Stimulated activated CD8-positive, alpha-beta memory T cell treated with anti-CD3 and anti-CD28 coated beads, Interleukin-4, amount 100 ng/mL, for 48 hours (primary cell): ENCODE data around the gene TRMT6.

Source experiments
- DNase-seq: peaks from one replicate; pipeline ENCODE4 v3.0.0-alpha.2; 2020

The TRMT6 gene, protein sequence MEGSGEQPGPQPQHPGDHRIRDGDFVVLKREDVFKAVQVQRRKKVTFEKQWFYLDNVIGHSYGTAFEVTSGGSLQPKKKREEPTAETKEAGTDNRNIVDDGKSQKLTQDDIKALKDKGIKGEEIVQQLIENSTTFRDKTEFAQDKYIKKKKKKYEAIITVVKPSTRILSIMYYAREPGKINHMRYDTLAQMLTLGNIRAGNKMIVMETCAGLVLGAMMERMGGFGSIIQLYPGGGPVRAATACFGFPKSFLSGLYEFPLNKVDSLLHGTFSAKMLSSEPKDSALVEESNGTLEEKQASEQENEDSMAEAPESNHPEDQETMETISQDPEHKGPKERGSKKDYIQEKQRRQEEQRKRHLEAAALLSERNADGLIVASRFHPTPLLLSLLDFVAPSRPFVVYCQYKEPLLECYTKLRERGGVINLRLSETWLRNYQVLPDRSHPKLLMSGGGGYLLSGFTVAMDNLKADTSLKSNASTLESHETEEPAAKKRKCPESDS

DNA sequence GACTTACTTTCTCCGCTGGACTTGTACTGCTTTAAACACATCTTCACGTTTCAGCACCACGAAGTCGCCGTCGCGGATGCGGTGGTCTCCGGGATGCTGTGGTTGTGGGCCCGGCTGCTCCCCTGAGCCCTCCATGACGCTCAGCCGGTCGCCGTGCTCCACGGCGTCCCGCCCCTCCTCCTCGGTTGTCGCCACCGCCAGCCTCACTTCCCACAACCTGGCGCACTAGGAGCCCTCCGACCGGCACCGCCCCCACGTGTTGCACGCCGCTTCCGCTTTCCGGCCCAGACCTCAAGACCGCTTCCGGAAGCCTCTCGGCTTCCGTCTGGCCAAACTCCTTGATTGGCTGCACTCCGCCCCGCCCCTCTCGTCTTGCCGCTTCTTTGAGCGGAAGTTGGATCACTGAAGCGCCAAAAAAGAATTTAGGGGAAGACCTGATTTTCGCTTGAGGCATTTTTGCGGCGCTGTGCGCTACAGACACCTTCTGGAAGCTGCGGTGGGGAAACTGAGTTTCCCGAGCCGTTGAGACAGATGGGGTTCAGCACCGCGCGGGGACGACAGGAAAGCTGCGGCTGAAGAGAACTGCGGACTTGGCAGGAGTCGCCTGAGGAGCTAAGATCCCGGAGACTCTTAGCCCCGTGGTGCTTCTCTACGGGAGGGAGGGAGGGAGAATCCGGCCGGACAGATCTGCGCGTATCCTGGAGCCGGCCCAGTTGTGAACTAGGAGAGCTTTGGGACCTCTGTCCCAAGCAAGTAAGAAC is at the start of gene TRMT6, which contains the start of gene MCM8:
TSS of gene TRMT6 (minus strand) at position 263 of the 761 bp plus-strand sequence. CDS start at position 135, 128 bp downstream.
TSS of gene MCM8 (plus strand) at position 382 of the 761 bp plus-strand sequence. CDS start 1,364 bp downstream, outside the sequence.
- peak; percentile 98 for DNase-seq

DNA sequence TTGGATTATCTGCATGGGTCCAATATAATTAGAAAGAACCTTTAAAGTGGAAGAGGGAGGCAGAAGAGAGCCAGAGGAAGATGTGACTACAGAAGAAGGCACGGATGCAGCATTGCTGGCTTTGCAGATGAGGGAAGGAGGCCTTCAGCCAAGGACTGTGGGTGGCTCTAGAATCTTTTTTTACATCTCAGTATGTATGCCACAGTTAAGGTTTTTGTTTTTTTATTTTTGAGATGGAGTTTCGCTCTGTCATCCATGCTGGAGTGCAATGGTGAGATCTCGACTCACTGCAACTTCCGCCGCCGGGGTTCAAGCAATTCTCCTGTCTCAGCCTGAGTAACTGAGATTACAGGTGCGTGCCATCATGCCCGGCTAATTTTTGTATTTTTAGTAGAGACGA is 49.5 kb upstream of the TRMT6 start:
- no peak for DNase-seq

DNA sequence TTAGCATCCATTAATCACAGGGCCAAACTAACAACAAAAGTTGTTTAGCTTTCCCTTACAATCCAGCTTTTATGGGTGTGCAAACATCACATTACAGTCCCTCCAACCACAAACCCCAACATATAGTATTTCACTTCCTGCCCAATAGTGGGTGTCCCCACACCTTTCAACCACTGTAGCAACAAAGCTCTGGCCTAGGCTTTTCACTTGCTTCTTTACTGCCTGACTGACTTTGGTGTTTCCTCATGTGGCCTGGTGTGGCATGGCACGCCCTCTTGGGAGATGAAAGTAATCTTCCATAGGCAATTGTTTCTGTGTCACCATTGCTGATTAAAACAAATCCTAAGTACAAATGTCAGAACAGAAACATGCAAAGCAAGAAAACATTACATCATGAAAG is 46.4 kb upstream of the TRMT6 start:
- DNase-seq: peak; percentile 47

DNA sequence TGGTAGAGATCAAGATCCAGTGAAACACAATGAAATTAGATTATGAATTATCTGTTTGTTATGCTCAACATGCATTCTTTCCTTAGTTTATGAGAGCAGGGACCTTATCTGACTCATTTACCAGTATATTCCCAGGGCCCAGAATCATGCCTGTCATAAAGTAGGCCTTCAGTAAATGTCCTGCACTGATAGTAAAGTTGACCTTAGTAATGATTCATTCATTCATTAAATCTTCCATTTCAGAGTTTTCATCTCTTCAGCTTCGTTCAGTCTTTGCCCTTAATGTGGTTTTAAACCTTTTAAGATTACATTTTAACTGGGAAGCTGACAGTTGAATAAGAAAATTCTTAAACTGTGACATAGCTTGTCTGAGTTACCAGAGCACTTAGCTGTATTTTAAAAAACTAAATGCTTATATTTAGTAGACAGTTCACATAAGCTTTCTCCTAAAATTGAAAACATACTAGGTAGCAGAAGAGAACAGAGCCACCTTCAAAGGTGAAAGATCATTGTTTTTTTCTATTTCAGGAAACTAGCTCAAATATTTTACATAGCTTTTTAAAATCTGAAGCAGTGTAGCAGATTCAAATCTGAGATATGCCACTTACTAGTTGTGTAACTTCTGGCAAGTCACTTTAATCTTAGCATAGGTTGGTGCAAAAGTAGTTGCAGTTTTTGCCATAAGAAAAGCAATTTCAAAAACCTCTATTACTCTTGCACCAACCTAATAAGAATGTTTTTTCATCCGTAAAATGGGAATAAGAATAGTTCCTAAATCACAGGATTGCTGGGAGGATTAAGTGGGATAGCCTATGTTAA is 41.5 kb upstream of the TRMT6 start:
- no peak for DNase-seq

DNA sequence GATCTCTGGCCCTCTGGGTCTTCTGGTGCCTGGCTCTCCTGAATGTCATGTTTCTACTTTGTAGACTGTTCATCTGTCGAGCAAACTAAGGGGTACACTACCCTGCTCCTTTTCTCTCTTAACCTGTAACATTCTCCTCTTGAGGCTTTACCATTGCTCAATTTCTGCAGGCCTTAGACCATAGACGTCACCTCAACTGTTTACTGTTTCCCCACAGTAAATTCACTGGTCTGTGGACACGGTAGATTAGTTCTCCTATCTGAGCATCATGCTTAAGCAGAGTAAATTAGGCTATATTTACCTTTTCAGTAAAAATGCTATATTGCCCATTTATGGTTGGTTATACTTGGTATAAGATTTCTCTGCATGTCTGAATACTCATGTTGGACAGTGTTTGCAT is 40.6 kb upstream of the TRMT6 start:
- no peak for DNase-seq

DNA sequence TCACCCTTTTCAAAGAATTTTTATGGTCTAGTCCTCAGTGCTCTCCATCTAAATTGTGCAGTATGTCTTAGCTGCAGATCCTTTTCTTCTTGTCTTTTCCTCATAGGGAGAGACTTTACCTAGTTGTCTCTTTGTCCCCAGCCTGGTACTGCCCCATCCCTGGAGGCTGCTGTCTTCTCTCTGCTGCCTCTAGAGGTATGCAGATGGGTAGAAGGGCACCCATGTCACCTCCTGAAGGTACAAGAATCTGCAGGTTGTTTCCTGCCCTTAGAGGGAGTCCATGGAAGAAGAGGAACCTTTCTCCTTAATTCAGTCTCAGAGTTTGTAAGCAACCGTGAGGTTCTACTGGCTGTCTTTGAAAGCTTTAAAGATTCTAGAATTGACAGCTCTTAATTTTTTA is 39.2 kb upstream of the TRMT6 start:
- DNase-seq: no peak

DNA sequence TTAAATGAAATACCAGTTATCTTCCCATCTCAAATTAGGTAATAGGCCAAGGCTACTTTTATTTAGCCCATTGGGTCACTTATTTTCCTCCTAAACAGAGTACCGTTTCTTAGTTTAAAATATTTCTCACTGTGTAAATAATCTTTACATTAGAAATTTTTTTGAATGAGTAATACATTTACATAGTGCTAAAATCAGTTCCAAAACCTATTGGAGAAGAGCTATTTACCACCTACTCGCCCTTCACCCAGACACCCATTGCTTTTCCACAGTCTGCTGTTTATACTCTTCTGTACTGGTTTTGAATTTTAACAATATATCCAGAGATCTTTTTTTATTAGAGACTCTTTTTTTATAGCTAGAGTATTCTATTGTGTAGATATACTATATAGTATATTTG is 37.0 kb upstream of the TRMT6 start:
- DNase-seq: no peak

DNA sequence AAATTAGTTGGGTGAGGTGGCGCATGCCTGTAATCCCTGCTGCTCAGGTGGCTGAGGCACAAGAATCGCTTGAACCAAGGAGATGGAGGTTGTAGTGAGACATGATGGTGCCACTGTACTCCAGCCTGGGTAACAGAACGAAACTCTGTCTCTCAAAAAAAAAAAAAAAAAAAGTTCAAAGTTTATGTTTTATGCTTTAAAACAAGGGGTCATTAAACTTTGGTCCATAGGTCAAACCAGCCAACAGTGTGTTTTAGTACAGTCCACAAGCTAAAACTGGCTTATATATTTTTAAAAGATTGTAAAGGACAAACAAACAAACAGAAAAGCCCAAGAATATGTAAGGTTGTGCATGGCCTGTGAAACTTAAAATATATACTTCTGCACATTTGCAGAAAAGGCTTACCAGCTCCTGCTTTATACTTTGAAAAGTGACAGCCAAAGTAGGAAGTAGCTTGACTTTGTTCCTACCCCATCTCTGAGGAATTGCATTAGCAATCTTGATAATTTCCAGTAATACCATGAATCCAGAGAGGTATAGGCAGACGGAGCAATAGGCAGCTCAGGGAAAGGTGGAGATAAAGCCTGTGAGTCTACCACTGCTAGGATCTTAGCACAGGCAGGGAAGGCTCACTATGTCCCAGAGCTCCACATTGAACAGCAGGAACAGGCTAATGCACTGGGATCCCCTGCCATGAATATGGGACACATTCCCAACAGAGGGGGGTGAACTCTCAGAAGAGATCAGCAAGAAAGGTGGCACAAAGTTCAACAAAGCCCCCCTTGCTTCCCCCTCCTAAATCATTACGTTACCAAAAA is 30.6 kb upstream of the TRMT6 start:
- no peak for DNase-seq

DNA sequence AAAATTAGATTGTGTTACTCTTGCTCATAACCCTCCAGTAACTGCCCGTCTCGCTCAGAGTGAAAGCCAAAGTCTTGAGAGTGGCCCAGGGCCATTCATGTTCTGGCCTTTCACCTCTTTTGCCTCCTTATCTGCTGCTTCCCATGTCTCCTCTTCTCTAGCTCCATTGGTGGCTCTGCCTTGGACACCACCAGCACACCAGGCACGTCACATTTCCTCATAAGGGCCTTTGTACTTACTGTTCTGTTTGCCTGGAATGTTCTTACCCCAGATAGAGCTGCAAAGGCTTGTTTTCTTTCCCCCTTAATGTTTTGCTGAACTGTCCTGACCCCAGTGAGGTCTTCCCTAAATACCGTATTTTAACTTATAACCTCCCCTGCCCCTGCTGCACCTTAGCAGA is 29.5 kb upstream of the TRMT6 start:
- DNase-seq: no peak

DNA sequence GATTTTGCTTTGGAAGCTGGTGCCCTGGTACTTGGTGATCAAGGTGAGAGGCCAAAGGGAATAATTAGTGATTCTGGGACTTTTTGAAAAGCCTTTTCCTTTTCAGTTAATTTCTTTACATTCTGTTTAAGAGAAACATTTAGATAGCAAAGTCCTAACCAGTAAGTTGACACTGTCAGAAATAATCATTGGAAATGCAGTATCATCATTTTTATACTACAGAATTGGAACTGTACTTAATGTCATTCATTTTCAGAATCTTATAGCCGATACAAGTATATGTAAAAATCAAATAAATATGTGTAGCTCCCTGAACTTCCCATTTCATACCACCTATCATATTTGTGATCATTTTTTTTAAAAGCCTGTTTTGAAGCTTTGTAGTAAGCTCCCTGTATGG is 27.6 kb upstream of the TRMT6 start:
- no peak for DNase-seq

DNA sequence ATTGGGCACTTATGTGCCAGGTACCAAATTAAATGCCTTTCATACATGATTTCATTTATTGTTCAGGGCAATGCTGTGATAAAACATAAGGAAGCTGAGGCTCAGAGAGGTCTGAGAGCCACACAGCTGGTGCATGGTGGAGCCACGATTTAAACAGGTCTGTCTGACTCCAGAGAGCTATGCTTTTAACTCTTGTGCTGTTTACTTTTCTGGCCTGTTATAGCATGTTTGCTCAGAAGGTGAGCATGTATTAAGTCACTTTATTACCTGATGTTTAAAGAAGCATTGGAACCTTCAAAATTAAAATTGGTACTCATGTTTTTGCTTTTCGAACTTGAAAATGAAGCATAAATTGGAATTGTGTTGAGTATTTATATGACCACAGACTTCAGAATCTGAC is 26.9 kb upstream of the TRMT6 start:
- DNase-seq: no peak

DNA sequence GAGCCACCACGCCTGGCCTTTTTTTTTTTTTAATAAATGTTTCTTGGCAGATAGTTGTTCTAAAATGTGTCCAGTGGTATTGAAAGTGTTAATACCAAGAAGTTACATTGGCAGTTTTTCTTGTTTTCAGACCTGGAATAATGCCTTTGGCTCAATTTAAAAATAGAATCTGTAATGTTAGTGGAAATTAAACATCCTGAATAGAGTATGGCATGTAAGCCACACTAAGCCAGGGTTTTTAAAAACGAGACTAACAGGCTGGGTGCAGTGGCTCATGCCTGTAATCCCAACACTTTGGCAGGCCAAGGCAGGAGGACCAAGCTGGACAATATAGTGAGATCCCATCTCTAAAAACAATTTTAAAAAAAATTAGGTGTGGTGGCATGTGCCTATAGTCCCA is 25.4 kb upstream of the TRMT6 start:
- no peak for DNase-seq

DNA sequence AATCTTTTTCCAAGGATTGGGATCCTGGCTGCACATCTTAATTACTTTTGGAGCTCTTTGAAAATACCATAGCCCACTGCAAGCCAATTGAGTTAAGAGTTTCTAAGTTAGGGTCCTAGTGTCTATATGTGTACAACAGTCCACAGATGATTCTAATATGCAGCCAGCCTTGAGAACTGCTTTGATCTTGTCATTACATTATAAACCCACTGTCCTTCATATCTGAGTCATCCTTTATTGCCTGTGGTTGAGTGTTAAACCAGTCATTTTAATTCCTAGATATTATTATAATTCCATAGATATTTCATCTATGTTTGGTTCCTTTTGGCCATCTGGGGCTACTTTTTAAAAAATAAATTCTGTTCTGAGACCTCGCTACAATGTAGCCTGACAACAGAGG is 24.2 kb upstream of the TRMT6 start:
- no peak for DNase-seq

DNA sequence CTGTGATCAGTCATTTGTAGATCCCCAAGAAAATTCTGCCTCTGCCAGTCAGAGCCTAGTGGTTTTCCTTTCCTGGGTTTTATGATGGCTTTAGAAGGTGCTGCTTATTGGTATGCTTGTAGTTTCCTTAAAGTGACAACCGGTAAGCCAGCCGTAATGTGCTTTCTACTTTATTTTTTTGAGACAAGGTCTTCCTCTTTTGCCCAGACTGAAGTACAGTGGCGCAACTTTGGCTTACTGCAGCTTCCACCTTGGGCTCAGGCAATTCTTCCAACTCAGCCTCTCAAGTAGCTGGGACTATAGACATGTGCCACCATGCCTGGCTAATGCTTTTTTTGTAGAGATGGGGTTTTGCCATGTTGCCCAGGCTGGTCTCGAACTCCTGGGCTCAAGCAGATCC is 23.6 kb upstream of the TRMT6 start:
- DNase-seq: no peak

DNA sequence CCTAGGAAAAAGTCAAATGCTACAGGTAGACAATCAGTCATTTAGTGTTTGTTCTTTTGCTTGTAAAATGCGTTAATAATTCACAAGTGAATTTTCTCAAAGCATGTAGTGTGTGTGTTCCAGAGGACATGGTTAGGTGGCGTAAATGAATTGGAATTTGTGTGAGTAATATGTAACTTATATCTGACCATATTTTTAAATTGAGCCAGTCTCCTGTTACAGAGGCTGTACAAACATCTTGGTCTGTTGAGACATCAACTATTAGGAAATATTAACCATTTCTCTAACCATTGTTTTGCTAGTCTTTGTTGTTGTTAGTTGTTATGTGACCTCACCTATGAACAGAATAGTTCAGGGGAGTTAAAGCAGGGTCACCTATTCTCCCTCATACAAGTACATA is 22.8 kb upstream of the TRMT6 start:
- no peak for DNase-seq

DNA sequence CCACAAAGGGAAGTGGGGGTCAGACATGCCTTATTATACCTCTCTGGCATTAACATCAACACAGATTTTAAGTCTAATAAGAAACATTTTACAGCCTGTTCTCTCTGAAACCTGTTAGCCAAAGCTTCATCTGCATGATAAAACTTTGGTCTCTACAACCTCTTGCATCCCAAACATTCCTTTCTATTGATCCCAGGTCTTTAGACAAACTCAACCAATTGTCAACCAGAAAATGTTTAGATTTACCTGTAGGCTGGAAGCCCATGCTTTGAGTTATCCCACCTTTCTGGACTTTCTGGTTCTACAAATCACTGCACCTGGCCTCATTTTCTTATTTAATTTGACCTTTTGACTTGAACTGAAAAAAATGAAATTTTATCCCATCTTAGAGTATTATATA is 20.9 kb upstream of the TRMT6 start:
- no peak for DNase-seq

DNA sequence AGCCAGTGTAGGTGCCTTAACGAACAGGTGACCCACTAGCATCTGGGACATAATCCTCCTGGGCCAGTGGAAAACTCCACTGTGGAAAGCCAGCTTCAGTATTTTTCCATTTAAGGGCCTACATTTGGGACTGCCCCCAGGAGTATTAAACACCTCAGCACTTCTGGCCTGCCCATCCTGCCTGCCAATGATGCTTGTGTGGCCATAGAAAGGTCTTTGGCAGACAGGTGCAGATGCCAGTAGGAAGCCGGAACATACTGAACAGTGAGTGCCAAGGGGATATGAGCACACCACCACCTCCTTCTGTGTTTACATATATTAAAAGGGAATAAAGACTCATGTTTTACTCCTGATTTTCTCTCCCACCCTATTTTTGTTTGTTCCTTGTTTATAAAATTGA is 20.0 kb upstream of the TRMT6 start:
- no peak for DNase-seq

DNA sequence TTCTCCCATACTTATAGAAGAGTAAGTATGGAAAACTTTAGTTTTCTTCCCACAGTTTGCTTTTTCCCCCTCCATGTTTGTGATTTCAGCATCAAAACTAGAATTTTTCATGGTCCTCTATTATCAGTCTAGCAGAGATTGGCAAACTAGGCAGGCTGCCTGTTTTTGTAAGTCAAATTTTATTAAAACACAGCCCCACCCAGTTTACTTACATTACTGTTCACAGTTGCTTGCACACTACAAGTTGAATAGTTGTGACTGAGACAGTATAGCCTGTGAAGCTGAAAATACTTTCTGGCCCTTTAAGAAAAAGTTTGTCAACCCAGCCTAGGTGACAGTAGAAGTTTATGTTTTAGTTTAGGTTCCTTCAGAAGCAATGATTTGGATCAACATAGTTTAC is 19.6 kb upstream of the TRMT6 start:
- no peak for DNase-seq

DNA sequence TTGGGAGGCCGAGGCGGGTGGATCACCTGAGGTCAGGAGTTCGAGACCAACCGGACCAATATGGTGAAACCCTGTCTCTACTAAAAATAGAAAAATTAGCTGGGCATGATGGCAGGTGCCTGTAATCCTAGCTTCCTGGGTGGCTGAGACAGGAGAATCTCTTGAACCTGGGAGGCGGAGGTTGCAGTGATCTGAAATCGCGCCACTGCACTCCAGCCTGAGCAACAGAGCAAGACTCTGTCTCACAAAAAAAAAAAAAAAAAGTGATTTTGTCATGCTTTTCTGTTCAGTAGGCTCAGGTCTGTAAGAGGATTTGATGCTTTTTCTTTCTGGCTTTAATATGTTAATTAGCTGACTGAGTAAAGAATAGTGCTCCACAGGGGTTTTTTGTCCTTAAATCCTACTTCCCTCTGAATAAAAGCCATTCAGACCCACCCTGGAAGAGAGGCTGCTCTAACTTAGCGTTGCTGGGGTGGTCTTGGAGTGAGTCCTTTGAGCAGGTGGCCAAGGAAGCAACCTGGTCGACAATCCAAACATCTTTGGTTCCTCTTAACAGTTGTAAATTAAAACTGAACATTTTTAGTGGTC is 19.1 kb upstream of the TRMT6 start:
- DNase-seq: no peak

DNA sequence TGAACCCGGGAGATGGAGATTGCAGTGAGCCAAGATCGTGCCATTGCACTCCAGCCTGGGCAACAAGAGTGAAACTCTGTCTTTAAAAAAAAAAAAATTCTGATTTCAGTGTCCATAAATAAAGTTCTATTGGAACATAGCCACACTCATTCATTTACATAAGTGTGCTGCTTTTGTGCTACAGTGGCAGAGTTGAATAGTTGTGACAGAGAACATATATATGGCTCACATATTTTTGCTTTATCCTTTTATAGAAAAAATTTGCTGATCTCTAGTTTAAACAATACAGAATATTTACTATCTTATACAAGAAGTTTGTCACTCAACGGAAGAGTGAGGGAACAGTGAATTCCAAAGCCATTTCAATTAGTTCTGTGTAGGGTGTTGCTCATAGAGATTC is 18.1 kb upstream of the TRMT6 start:
- DNase-seq: no peak

DNA sequence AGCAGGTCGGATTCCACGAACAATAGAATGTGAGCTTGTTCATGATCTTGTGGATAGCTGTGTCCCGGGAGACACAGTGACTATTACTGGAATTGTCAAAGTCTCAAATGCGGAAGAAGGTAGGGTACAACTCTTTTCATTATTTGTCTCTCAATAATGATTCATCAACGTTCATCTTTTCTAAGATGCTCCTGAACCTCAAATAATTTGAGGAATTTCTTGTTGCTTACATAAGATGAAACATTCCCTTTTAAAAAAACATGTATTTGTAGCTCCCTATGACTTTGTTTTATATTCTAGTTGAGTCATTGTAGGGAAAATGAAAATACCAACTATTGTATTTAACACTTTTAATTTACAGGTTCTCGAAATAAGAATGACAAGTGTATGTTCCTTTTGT is 17.1 kb upstream of the TRMT6 start:
- DNase-seq: no peak

DNA sequence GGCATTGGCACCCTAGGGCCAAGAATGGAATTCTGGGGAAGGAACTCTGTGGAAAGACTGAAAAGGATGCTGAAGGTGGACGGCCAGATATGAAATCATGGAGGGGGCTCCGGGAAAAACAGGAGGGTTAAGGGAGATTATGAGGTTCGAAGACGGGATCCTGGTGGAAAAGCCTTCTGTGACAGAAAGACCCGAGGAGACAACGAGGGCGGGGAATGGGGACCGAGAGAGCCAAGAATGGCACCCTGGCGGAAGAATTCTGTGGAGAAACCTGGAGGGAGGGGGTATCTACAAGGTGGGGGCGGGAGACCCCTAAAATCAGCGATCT is 426 bp downstream of the TRMT6 start:
- DNase-seq: no peak
